Natural killer cell treated with Interleukin-12 subunit alpha and Interleukin-12 subunit beta and Interleukin-15 and Interleukin-18, amount 100 ng/mL, for 72 hours (primary cell): ENCODE measurements around the gene FHIT. TPM values are rescaled to one million over a fixed set of nuclear protein-coding genes. Genes with fewer than 3 reads are reported as not detected.

Experiments used
- ATAC-seq, 2 donors: fragments of 150-1000 bp; cut with Tn5 transposase in 1 of 2; sonication (Bioruptor Pico), chemical (Tn5 transposase) in 1 of 2; 2 replicates each; pipeline ENCODE4 v1.10.0; 2021
- DNase-seq: peaks from one replicate; pipeline ENCODE4 v3.0.0; 2022; ENCODE audit warnings: low spot score
- H3K27ac Mint-ChIP-seq, 2 donors: 1 replicate in 1 of 2; 2 replicates in 1 of 2; pipeline ENCODE4 v1.8.0; 2022; ENCODE audit warnings: mixed read lengths in 2 of 2, mild to moderate bottlenecking in 1 of 2, moderate library complexity in 1 of 2
- H3K27me3 Mint-ChIP-seq, 2 donors: 1 replicate in 1 of 2; 2 replicates in 1 of 2; pipeline ENCODE4 v1.8.0; 2022; ENCODE audit warnings: mixed read lengths in 2 of 2
- H3K36me3 Mint-ChIP-seq: one replicate; pipeline ENCODE4 v1.8.0; 2022; ENCODE audit warnings: mixed read lengths
- H3K4me1 Mint-ChIP-seq, 2 donors: 1 replicate in 1 of 2; 2 replicates in 1 of 2; pipeline ENCODE4 v1.8.0; 2022; ENCODE audit warnings: low read depth in 2 of 2, mixed read lengths in 2 of 2, mild to moderate bottlenecking in 1 of 2
- H3K4me3 Mint-ChIP-seq: one replicate; pipeline ENCODE4 v1.8.0; 2022; ENCODE audit warnings: mixed read lengths
- H3K9me3 Mint-ChIP-seq: 2 replicates; pipeline ENCODE4 v1.8.0; 2022; ENCODE audit warnings: mixed read lengths
- total RNA-seq, 2 donors: library from RNA; stranded (reverse); gene quantifications; one replicate each; pipeline ENCODE4 v1.2.3, GENCODE V29; 2022

Gene FHIT
- total RNA-seq, 2 donors from 2014 or later: 2.4 to 3.0 TPM

GRCh38 chr3:60289341-60290121 is 961.7 kb downstream of the FHIT start:
- Mint-ChIP-seq H3K36me3 (no peaks in the 10 kb centered on the region), H3K27ac (no peak overlapping the region), H3K9me3 (peaks cover 5% of the 10 kb centered on the region), H3K4me3 (no peak overlapping the region), H3K4me1 (peaks cover 5 to 13% of the 10 kb centered on the region in 2 donors), H3K27me3 (no peaks in the 10 kb centered on the region)
- DNase-seq: no peak
- ATAC-seq: no peak

- Mint-ChIP-seq H3K27me3 (peaks cover 0 to 6% of the 10 kb centered on the region in 2 donors), H3K4me1 (no peaks in the 10 kb centered on the region), H3K9me3 (no peaks in the 10 kb centered on the region), H3K4me3 (no peak overlapping the region), H3K27ac (no peak overlapping the region), H3K36me3 (no peaks in the 10 kb centered on the region)
- no peak for ATAC-seq
- DNase-seq: no peak
Observed at GRCh38 chr3:60282866-60283265, 968.4 kb downstream of the FHIT start.

- no peak overlapping the region for H3K27ac Mint-ChIP-seq
- H3K4me3 Mint-ChIP-seq: no peak overlapping the region
- H3K4me1 Mint-ChIP-seq: no peaks in the 10 kb centered on the region
- H3K36me3 Mint-ChIP-seq: no peaks in the 10 kb centered on the region
- peaks cover 0 to 6% of the 10 kb centered on the region in 2 donors for H3K27me3 Mint-ChIP-seq
- DNase-seq (no peak), ATAC-seq (no peak)
- H3K9me3 Mint-ChIP-seq: no peaks in the 10 kb centered on the region
Observed at GRCh38 chr3:60281970-60282369, 969.3 kb downstream of the FHIT start.

GRCh38 chr3:60277361-60277800 is 973.9 kb downstream of the FHIT start:
- ATAC-seq (no peak), DNase-seq (no peak)
- no peak overlapping the region for H3K4me3 Mint-ChIP-seq
- H3K27me3 Mint-ChIP-seq: peaks cover 0 to 6% of the 10 kb centered on the region in 2 donors
- no peak overlapping the region for H3K27ac Mint-ChIP-seq
- no peaks in the 10 kb centered on the region for H3K4me1 Mint-ChIP-seq
- no peaks in the 10 kb centered on the region for H3K9me3 Mint-ChIP-seq
- H3K36me3 Mint-ChIP-seq: no peaks in the 10 kb centered on the region

- no peak overlapping the region for H3K4me3 Mint-ChIP-seq
- H3K9me3 Mint-ChIP-seq: no peaks in the 10 kb centered on the region
- no peaks in the 10 kb centered on the region for H3K36me3 Mint-ChIP-seq
- peaks cover 0 to 6% of the 10 kb centered on the region in 2 donors for H3K27me3 Mint-ChIP-seq
- no peak for DNase-seq
- no peaks in the 10 kb centered on the region for H3K4me1 Mint-ChIP-seq
- no peak overlapping the region for H3K27ac Mint-ChIP-seq
- ATAC-seq: no peak
Observed at GRCh38 chr3:60276615-60277014, 974.6 kb downstream of the FHIT start.

- H3K36me3 Mint-ChIP-seq: no peaks in the 10 kb centered on the region
- no peaks in the 10 kb centered on the region for H3K27me3 Mint-ChIP-seq
- H3K4me3 Mint-ChIP-seq: no peak overlapping the region
- no peaks in the 10 kb centered on the region for H3K9me3 Mint-ChIP-seq
- ATAC-seq: no peak
- no peak for DNase-seq
- H3K4me1 Mint-ChIP-seq: no peaks in the 10 kb centered on the region
- no peak overlapping the region for H3K27ac Mint-ChIP-seq
Observed at GRCh38 chr3:60274646-60275045, 976.6 kb downstream of the FHIT start.

GRCh38 chr3:60274098-60274497 is 977.2 kb downstream of the FHIT start:
- Mint-ChIP-seq H3K4me1 (no peaks in the 10 kb centered on the region), H3K9me3 (no peaks in the 10 kb centered on the region), H3K4me3 (no peak overlapping the region), H3K27me3 (no peaks in the 10 kb centered on the region), H3K36me3 (no peaks in the 10 kb centered on the region), H3K27ac (no peak overlapping the region)
- no peak for DNase-seq
- ATAC-seq: no peak

- Mint-ChIP-seq H3K4me3 (no peak overlapping the region), H3K9me3 (no peaks in the 10 kb centered on the region), H3K36me3 (no peaks in the 10 kb centered on the region), H3K27ac (no peak overlapping the region), H3K4me1 (no peaks in the 10 kb centered on the region), H3K27me3 (no peaks in the 10 kb centered on the region)
- ATAC-seq (no peak), DNase-seq (no peak)
Observed at GRCh38 chr3:60269829-60270266, 981.4 kb downstream of the FHIT start.

- H3K4me1 Mint-ChIP-seq: no peaks in the 10 kb centered on the region
- no peak for ATAC-seq
- no peaks in the 10 kb centered on the region for H3K9me3 Mint-ChIP-seq
- no peak overlapping the region for H3K27ac Mint-ChIP-seq
- no peaks in the 10 kb centered on the region for H3K27me3 Mint-ChIP-seq
- H3K4me3 Mint-ChIP-seq: no peak overlapping the region
- no peaks in the 10 kb centered on the region for H3K36me3 Mint-ChIP-seq
- no peak for DNase-seq
Observed at GRCh38 chr3:60269377-60269776, 981.9 kb downstream of the FHIT start.

- Mint-ChIP-seq H3K36me3 (no peaks in the 10 kb centered on the region), H3K4me3 (no peak overlapping the region), H3K27me3 (no peaks in the 10 kb centered on the region), H3K4me1 (no peaks in the 10 kb centered on the region), H3K9me3 (no peaks in the 10 kb centered on the region), H3K27ac (no peak overlapping the region)
- DNase-seq: no peak
- ATAC-seq: no peak
Observed at GRCh38 chr3:60268123-60268522, 983.1 kb downstream of the FHIT start.

GRCh38 chr3:60266444-60266843 is 984.8 kb downstream of the FHIT start:
- no peaks in the 10 kb centered on the region for H3K4me1 Mint-ChIP-seq
- no peaks in the 10 kb centered on the region for H3K9me3 Mint-ChIP-seq
- no peak for ATAC-seq
- DNase-seq: no peak
- H3K36me3 Mint-ChIP-seq: no peaks in the 10 kb centered on the region
- no peak overlapping the region for H3K4me3 Mint-ChIP-seq
- H3K27ac Mint-ChIP-seq: no peak overlapping the region
- H3K27me3 Mint-ChIP-seq: no peaks in the 10 kb centered on the region

- no peaks in the 10 kb centered on the region for H3K9me3 Mint-ChIP-seq
- H3K36me3 Mint-ChIP-seq: no peaks in the 10 kb centered on the region
- ATAC-seq: no peak
- H3K27ac Mint-ChIP-seq: no peak overlapping the region
- no peaks in the 10 kb centered on the region for H3K27me3 Mint-ChIP-seq
- no peak overlapping the region for H3K4me3 Mint-ChIP-seq
- H3K4me1 Mint-ChIP-seq: no peaks in the 10 kb centered on the region
- no peak for DNase-seq
Observed at GRCh38 chr3:60263191-60263590, 988.1 kb downstream of the FHIT start.

GRCh38 chr3:60262546-60262945 is 988.7 kb downstream of the FHIT start:
- H3K36me3 Mint-ChIP-seq: no peaks in the 10 kb centered on the region
- no peaks in the 10 kb centered on the region for H3K4me1 Mint-ChIP-seq
- ATAC-seq (no peak), DNase-seq (no peak)
- H3K4me3 Mint-ChIP-seq: no peak overlapping the region
- no peaks in the 10 kb centered on the region for H3K9me3 Mint-ChIP-seq
- no peak overlapping the region for H3K27ac Mint-ChIP-seq
- H3K27me3 Mint-ChIP-seq: no peaks in the 10 kb centered on the region

GRCh38 chr3:60260546-60260945 is 990.7 kb downstream of the FHIT start:
- no peak overlapping the region for H3K4me3 Mint-ChIP-seq
- H3K27me3 Mint-ChIP-seq: no peaks in the 10 kb centered on the region
- DNase-seq (no peak), ATAC-seq (no peak)
- no peaks in the 10 kb centered on the region for H3K4me1 Mint-ChIP-seq
- no peaks in the 10 kb centered on the region for H3K9me3 Mint-ChIP-seq
- no peaks in the 10 kb centered on the region for H3K36me3 Mint-ChIP-seq
- H3K27ac Mint-ChIP-seq: no peak overlapping the region

GRCh38 chr3:60250810-60251209 is 1000.4 kb downstream of the FHIT start:
- H3K27me3 Mint-ChIP-seq: peaks cover 0 to 7% of the 10 kb centered on the region in 2 donors
- DNase-seq: no peak
- H3K9me3 Mint-ChIP-seq: no peaks in the 10 kb centered on the region
- H3K36me3 Mint-ChIP-seq: no peaks in the 10 kb centered on the region
- no peak overlapping the region for H3K27ac Mint-ChIP-seq
- H3K4me1 Mint-ChIP-seq: no peaks in the 10 kb centered on the region
- no peak for ATAC-seq
- H3K4me3 Mint-ChIP-seq: no peak overlapping the region
